HepG2 (cell line): ENCODE measurements around the gene SHC1. TPM values are rescaled to one million over a fixed set of nuclear protein-coding genes. Genes with fewer than 3 reads are reported as not detected.
A peak's percentile ranks its signal among the peaks of the same experiment; 100 is the strongest.

Experiments
- ARNTL ChIP-seq: sonication (generic); formaldehyde crosslinking; IDR thresholded peaks from 2 replicates; pipeline ENCODE4 v1.4.0; 2020; ENCODE audit warnings: mild to moderate bottlenecking, missing genetic modification reagents
- CBX2 ChIP-seq, 2 experiments: fragments of 200-600 bp in 1 of 2; sonication (generic); formaldehyde crosslinking in 1 of 2; IDR thresholded peaks; 2 replicates each; pipeline versions ENCODE4 v1.7.0 to v1.8.1; 2018 to 2022; ENCODE audit warnings: low read depth in 2 of 2, low read length in 1 of 2, mild to moderate bottlenecking in 1 of 2, missing genetic modification reagents in 1 of 2
- CEBPG ChIP-seq: IDR thresholded peaks from 2 replicates; pipeline ENCODE4 v1.6.1; 2016
- HNRNPK ChIP-seq: fragments of 200-400 bp; formaldehyde crosslinking; IDR thresholded peaks from 2 replicates; pipeline ENCODE4 v1.6.1; 2018; ENCODE audit warnings: low read length, low read depth, moderate library complexity, mild to moderate bottlenecking; ENCODE audit not compliant: poor library complexity, severe bottlenecking
- MYPOP ChIP-seq: sonication (generic); formaldehyde crosslinking; IDR thresholded peaks from 2 replicates; pipeline ENCODE4 v1.8.1; 2023; ENCODE audit warnings: mild to moderate bottlenecking, moderate library complexity, missing genetic modification reagents
- PCBP1 ChIP-seq: fragments of 200-400 bp; formaldehyde crosslinking; IDR thresholded peaks from 2 replicates; pipeline ENCODE4 v1.6.1; 2017; ENCODE audit warnings: mild to moderate bottlenecking, low read depth, low read length, borderline replicate concordance
- PHF21A ChIP-seq: sonication (generic); formaldehyde crosslinking; IDR thresholded peaks from 2 replicates; pipeline ENCODE4 v1.5.0; 2020; ENCODE audit warnings: mild to moderate bottlenecking, missing genetic modification reagents
- RBAK ChIP-seq: sonication (generic); formaldehyde crosslinking; IDR thresholded peaks from 2 replicates; pipeline ENCODE4 v1.5.1; 2020; ENCODE audit warnings: mild to moderate bottlenecking, missing genetic modification reagents
- SMAD1 ChIP-seq: sonication (generic); formaldehyde crosslinking; IDR thresholded peaks from 2 replicates; pipeline ENCODE4 v1.4.0; 2020; ENCODE audit warnings: missing genetic modification reagents, low read depth, mild to moderate bottlenecking, borderline replicate concordance
- SPEN ChIP-seq: sonication (generic); formaldehyde crosslinking; IDR thresholded peaks from 2 replicates; pipeline ENCODE4 v1.5.1; 2020; ENCODE audit warnings: low read depth, mild to moderate bottlenecking, missing genetic modification reagents
- XRCC5 ChIP-seq: fragments of 200-400 bp; formaldehyde crosslinking; optimal IDR thresholded peaks from 2 replicates; pipeline ENCODE3; 2017; ENCODE audit warnings: mild to moderate bottlenecking, low read length
- ZFAT ChIP-seq: sonication (generic); formaldehyde crosslinking; conservative IDR thresholded peaks from 2 replicates; pipeline ENCODE4 v1.8.1; 2023; ENCODE audit warnings: missing genetic modification reagents, inconsistent platforms
- ZNF234 ChIP-seq: sonication (generic); formaldehyde crosslinking; conservative IDR thresholded peaks from 2 replicates; pipeline ENCODE4 v1.5.1; 2020; ENCODE audit warnings: mild to moderate bottlenecking, missing genetic modification reagents
- ZNF275 ChIP-seq: sonication (generic); formaldehyde crosslinking; IDR thresholded peaks from 2 replicates; pipeline ENCODE4 v1.8.0; 2022; ENCODE audit warnings: missing genetic modification reagents, mild to moderate bottlenecking, inconsistent platforms, borderline replicate concordance
- ZNF451 ChIP-seq: sonication (generic); formaldehyde crosslinking; IDR thresholded peaks from 2 replicates; pipeline ENCODE4 v1.5.0; 2020; ENCODE audit warnings: mild to moderate bottlenecking, missing genetic modification reagents
- ZNF761 ChIP-seq: sonication (generic); formaldehyde crosslinking; conservative IDR thresholded peaks from 2 replicates; pipeline ENCODE4 v1.4.0; 2020; ENCODE audit warnings: mild to moderate bottlenecking, missing genetic modification reagents
- polyA plus RNA-seq, 8 experiments: library from polyadenylated mRNA; depleted of rRNA in 3 of 8; stranded (reverse) in 7 of 8; unstranded in 1 of 8; fragments of >200 nt; fragmentation: Illumina TruSeq in 4 of 8; extraction: Trizol in 4 of 8; gene quantifications; 2 replicates each; pipeline versions ENCODE4 v1.2.1 to v1.2.3, GENCODE V29; 2011 to 2016; ENCODE audit warnings: low read depth in 4 of 8, missing spikeins in 1 of 8, mixed read lengths in 1 of 8; ENCODE audit not compliant: insufficient read depth in 1 of 8
- total RNA-seq, 5 experiments: library from RNA; depleted of rRNA; stranded (reverse); fragments of >200 nt; fragmentation: Illumina TruSeq; extraction: Trizol; gene quantifications; 2 replicates each; pipeline ENCODE4 v1.2.3, GENCODE V29; 2016; ENCODE audit warnings: low read depth in 1 of 5
- TF ChIP-seq, protein P1 (sequence below): sonication (generic); formaldehyde crosslinking; IDR thresholded peaks from 2 replicates; pipeline ENCODE4 v1.5.1; 2020; ENCODE audit warnings: mild to moderate bottlenecking, missing genetic modification reagents, borderline replicate concordance
- TF ChIP-seq, protein P2 (sequence below): sonication (generic); formaldehyde crosslinking; IDR thresholded peaks from 2 replicates; pipeline ENCODE4 v1.5.0; 2020; ENCODE audit warnings: mild to moderate bottlenecking, missing genetic modification reagents
- TF ChIP-seq, protein P3 (sequence below): sonication (generic); formaldehyde crosslinking; IDR thresholded peaks from 2 replicates; pipeline ENCODE4 v1.4.0; 2020; ENCODE audit warnings: mild to moderate bottlenecking, missing genetic modification reagents

The SHC1 gene
- total and polyA plus RNA-seq, 2 of the 13 experiments (the other 11 are each of a cell fraction or from before 2014, with no cell fraction given) = 52.0 to 137 TPM

DNA sequence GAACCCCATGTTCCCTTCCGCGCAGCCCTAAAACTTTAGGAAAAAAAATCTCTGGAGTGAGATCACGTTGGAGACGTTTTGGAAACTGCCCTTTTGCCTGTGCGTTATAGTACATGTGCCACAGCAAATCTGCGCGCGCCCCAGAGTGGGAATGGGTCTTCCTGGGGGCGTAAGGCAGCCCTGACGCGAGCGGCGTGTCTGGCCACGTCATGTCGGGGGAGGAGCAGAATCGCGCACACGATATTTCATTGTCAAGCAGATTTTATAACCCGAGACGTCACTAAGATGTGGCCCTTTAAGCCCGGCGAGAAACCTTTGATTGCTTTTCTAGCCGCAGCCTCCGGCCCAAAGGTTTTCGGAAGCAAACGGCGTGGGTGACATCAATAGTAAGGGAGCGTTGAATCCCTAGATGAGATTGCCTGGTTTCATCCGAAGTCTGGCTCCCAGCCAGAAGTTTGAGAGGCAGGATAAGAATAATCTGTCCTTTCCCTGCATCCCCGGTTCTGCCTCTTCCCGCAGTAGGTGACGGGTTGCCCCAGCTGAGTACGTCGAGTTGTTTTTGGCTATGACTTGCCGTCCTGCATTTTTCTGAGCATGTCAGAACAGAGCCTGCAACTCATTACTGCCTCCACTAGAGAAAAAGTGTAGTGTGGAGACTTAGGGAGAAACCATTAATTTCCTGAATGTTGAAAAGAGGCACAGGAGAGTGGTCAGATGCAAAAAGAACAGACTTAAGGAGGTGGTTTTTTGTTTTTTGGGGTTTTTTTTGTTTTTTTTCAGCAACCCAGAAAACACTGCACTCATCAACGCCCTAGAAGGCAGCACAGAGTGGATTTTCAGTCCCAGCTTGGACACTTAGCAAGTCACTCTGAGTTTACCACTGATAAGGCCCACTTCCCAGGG lies 33.2 kb downstream of the SHC1 start (continued):
- TF ChIP-seq ZNF275 (CRISPR knock-in tag) (no peak), RBAK (CRISPR knock-in tag) (no peak), PHF21A (CRISPR knock-in tag) (peak; percentile 16; the same call in 1 of the 2 replicates), HNRNPK (no peak), ARNTL (CRISPR knock-in tag) (no peak), MYPOP (CRISPR knock-in tag) (no peak), CEBPG (CRISPR knock-in tag) (no peak), ZNF761 (CRISPR knock-in tag) (no peak), CBX2 (IDR thresholded peaks at IDR 0.05; ENCODE audit: low read depth, low read length) (peak; percentile 90; the same call in 1 of the 2 replicates), CBX2 (CRISPR knock-in tag; IDR thresholded peaks at IDR 0.05; ENCODE audit: low read depth) (no peak), ZNF234 (CRISPR knock-in tag) (no peak), PCBP1 (peak; percentile 55; the same call in 1 of the 2 replicates), ZFAT (CRISPR knock-in tag) (0 out of 2 replicates have a peak, but pooled peaks have one; percentile 19), SPEN (CRISPR knock-in tag) (no peak), ZNF451 (CRISPR knock-in tag) (no peak), XRCC5 (peak; percentile 16), SMAD1 (no peak; the same call in 1 of the 2 replicates)
- TF ChIP-seq, protein P1, sequence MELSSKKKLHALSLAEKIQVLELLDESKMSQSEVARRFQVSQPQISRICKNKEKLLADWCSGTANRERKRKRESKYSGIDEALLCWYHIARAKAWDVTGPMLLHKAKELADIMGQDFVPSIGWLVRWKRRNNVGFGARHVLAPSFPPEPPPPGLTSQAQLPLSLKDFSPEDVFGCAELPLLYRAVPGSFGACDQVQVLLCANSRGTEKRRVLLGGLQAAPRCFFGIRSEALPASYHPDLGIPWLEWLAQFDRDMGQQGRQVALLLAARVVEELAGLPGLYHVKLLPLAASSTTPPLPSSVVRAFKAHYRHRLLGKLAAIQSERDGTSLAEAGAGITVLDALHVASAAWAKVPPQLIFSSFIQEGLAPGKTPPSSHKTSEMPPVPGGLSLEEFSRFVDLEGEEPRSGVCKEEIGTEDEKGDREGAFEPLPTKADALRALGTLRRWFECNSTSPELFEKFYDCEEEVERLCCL (CRISPR knock-in tag) = 0 out of 2 replicates have a peak, but pooled peaks have one; percentile 9
- TF ChIP-seq, protein P2, sequence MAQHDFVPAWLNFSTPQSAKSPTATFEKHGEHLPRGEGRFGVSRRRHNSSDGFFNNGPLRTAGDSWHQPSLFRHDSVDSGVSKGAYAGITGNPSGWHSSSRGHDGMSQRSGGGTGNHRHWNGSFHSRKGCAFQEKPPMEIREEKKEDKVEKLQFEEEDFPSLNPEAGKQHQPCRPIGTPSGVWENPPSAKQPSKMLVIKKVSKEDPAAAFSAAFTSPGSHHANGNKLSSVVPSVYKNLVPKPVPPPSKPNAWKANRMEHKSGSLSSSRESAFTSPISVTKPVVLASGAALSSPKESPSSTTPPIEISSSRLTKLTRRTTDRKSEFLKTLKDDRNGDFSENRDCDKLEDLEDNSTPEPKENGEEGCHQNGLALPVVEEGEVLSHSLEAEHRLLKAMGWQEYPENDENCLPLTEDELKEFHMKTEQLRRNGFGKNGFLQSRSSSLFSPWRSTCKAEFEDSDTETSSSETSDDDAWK (CRISPR knock-in tag) = no peak
- TF ChIP-seq, protein P3, sequence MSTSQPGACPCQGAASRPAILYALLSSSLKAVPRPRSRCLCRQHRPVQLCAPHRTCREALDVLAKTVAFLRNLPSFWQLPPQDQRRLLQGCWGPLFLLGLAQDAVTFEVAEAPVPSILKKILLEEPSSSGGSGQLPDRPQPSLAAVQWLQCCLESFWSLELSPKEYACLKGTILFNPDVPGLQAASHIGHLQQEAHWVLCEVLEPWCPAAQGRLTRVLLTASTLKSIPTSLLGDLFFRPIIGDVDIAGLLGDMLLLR (CRISPR knock-in tag) = no peak
